ENCODE measurements around the gene LRRC45.

DNA sequence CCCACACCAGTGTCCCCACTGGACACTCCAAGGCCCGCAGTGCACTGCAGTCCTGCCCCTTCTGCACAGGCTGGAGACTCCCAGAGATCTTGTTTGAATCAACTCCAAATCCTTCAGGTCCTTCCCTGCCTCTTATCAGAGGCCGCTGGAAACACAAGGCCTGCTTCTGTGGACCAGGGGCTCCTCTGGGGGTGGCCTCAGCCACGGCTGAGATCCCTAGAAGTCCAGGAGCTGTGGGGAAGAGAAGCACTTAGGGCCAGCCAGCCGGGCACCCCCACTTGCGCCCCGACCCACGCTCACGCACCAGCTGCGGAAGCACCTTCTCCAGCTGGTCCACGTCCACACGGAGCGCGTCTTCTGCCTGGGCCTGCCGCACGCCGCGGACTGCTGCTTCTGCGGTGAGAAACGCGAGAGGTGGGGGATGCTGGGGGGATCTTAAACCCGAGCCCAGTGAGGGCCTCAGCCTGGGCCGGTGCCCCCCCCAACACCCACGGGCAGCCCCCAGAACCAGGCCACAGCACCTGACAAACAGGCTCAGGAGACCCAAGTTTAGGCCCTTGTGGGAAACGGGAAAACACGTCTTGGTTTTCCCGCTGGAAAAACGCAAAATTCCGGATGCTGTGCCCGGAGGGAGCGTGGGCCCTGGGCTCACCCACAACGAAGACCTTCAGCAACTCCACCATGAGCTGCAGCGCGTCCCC, 4.0 kb upstream of the LRRC45 start:
- no peak for TF ChIP-seq CTCF (conservative IDR thresholded peaks at IDR 0.05 in 1 of 2, IDR thresholded peaks at IDR 0.05 in 1 of 2; ENCODE audit: low read depth in 1 of 2, low read length in 2 of 2)
- no peak for TF ChIP-seq EZH2 (IDR thresholded peaks at IDR 0.05; ENCODE audit: low read length, missing control alignments)
